ENCODE data around the gene CLEC2D.
"Not testable (repeated sequence)": the region's sequence is repeated elsewhere in the genome, so short reads cannot be mapped to it uniquely, and the experiment has no call there.

Gene CLEC2D

GRCh38 chr12:9730591-9730990 lies 61.1 kb downstream of the CLEC2D start:
- no peak for DNase-seq

- DNase-seq: no peak
Measured at GRCh38 chr12:9731393-9731792, 61.9 kb downstream of the CLEC2D start.

- DNase-seq: no peak
Measured at GRCh38 chr12:9731797-9732196, 62.3 kb downstream of the CLEC2D start.

GRCh38 chr12:9732921-9733461 lies 63.5 kb downstream of the CLEC2D start, which contains the start of gene CLECL1:
Gene CLECL1, minus strand, starts transcription at chr12:9733097.
- DNase-seq: no peak

- no peak for DNase-seq
Measured at GRCh38 chr12:9735601-9736000, 66.1 kb downstream of the CLEC2D start.

- no peak for DNase-seq
Measured at GRCh38 chr12:9736936-9737705, 67.6 kb downstream of the CLEC2D start.

GRCh38 chr12:9738905-9739304 lies 69.4 kb downstream of the CLEC2D start:
- not testable (repeated sequence) for DNase-seq

GRCh38 chr12:9739404-9740105 lies 70.0 kb downstream of the CLEC2D start:
- not testable (repeated sequence) for DNase-seq

- no peak for DNase-seq
Measured at GRCh38 chr12:9740106-9740750, 70.7 kb downstream of the CLEC2D start.

GRCh38 chr12:9741726-9742125 lies 72.2 kb downstream of the CLEC2D start:
- no peak for DNase-seq

- no peak for DNase-seq
Measured at GRCh38 chr12:9742661-9743060, 73.1 kb downstream of the CLEC2D start.

- DNase-seq: no peak
Measured at GRCh38 chr12:9745199-9745598, 75.7 kb downstream of the CLEC2D start.
